NCI-H345 (cell line): ENCODE measurements around the gene ACO1.

ENCODE experiments used
- DNase-seq: peaks from one replicate; lab custom pipeline; 2025; lab: John Stamatoyannopoulos, UW

ACO1 gene

GRCh38 chr9:32490601-32491000, 106.2 kb downstream of the ACO1 start:
- DNase-seq, result no peak

DNA sequence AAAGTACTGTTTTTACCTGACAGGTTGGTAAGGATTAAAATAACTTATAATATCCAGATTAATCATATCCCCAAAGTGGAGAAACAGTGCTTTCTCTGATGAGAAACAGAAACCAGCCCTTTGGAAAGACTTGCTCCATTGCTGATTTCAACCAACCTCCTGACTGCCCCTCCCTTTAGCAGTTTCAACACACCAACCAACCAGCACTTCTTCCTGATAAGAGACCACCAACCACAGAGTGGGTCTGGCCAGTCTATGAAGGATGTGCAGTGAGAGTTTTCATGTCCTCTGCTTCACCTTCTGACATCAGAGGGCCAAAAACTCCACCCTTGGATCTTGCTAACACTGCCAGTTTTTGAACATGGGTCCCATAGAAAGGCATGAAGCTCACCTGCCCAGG, 113.5 kb downstream of the ACO1 start:
- DNase-seq, result no peak

- no peak for DNase-seq
These were observed 116.3 kb downstream of the ACO1 start for GRCh38 chr9:32500768-32501167.

- DNase-seq, result no peak
These were observed 117.4 kb downstream of the ACO1 start for GRCh38 chr9:32501868-32502267.

- DNase-seq, result no peak
These were observed 118.0 kb downstream of the ACO1 start for GRCh38 chr9:32502464-32502863.

GRCh38 chr9:32503008-32503407, 118.6 kb downstream of the ACO1 start:
- no peak for DNase-seq
